ENCODE data around the gene ACBD6.

Gene ACBD6

GRCh38 chr1:180528868-180529470, 26.6 kb upstream of the ACBD6 start:
- DNase-seq = no peak
- in situ Hi-C loops (cut with MboI; ENCODE audit: low pct_unique_long_range_greater_than_20kb, low sequenced_read_pairs) = loop anchor here (10.0 kb wide), 1 partner anchor 326 kb away; no protein-coding TSS in a partner anchor

- in situ Hi-C loops (cut with MboI; ENCODE audit: low pct_unique_long_range_greater_than_20kb, low sequenced_read_pairs) = loop anchor here (10.0 kb wide), 1 partner anchor 328 kb away; no protein-coding TSS in a partner anchor
- DNase-seq = no peak
These were observed 24.8 kb upstream of the ACBD6 start for GRCh38 chr1:180527101-180527669.

GRCh38 chr1:180525715-180526039, 23.3 kb upstream of the ACBD6 start:
- no peak for DNase-seq
- in situ Hi-C loops (cut with MboI; ENCODE audit: low pct_unique_long_range_greater_than_20kb, low sequenced_read_pairs) = loop anchor here (10.0 kb wide), 1 partner anchor 329 kb away; no protein-coding TSS in a partner anchor

GRCh38 chr1:180524915-180525714, 22.7 kb upstream of the ACBD6 start:
- DNase-seq = no peak
- in situ Hi-C loops (cut with MboI; ENCODE audit: low pct_unique_long_range_greater_than_20kb, low sequenced_read_pairs) = loop anchor here (10.0 to 25.0 kb wide), 2 partner anchors 330 to 637 kb away; no protein-coding TSS in a partner anchor

- in situ Hi-C loops (cut with MboI; ENCODE audit: low pct_unique_long_range_greater_than_20kb, low sequenced_read_pairs) = loop anchor here (10.0 to 25.0 kb wide), 2 partner anchors 330 to 638 kb away; no protein-coding TSS in a partner anchor
- DNase-seq = no peak
These were observed 22.0 kb upstream of the ACBD6 start for GRCh38 chr1:180524160-180524914.

- in situ Hi-C loops (cut with MboI; ENCODE audit: low pct_unique_long_range_greater_than_20kb, low sequenced_read_pairs) = loop anchor here (10.0 to 25.0 kb wide), 2 partner anchors 333 to 640 kb away; no protein-coding TSS in a partner anchor
- no peak for DNase-seq
These were observed 19.8 kb upstream of the ACBD6 start for GRCh38 chr1:180522213-180522515.

GRCh38 chr1:180521474-180522212, 19.3 kb upstream of the ACBD6 start:
- in situ Hi-C loops (cut with MboI; ENCODE audit: low pct_unique_long_range_greater_than_20kb, low sequenced_read_pairs) = loop anchor here (10.0 to 25.0 kb wide), 2 partner anchors 333 to 641 kb away; no protein-coding TSS in a partner anchor
- DNase-seq = no peak

GRCh38 chr1:180519846-180520245, 17.5 kb upstream of the ACBD6 start:
- no peak for DNase-seq
- in situ Hi-C loops (cut with MboI; ENCODE audit: low pct_unique_long_range_greater_than_20kb, low sequenced_read_pairs) = loop anchor here (10.0 to 25.0 kb wide), 2 partner anchors 335 to 642 kb away; no protein-coding TSS in a partner anchor

GRCh38 chr1:180515857-180516388, 13.5 kb upstream of the ACBD6 start:
- in situ Hi-C loops (cut with MboI; ENCODE audit: low pct_unique_long_range_greater_than_20kb, low sequenced_read_pairs) = loop anchor here (25.0 kb wide), 1 partner anchor 646 kb away; no protein-coding TSS in a partner anchor

GRCh38 chr1:180515364-180515763, 13.0 kb upstream of the ACBD6 start:
- in situ Hi-C loops (cut with MboI; ENCODE audit: low pct_unique_long_range_greater_than_20kb, low sequenced_read_pairs) = loop anchor here (25.0 kb wide), 1 partner anchor 647 kb away; no protein-coding TSS in a partner anchor
- DNase-seq = no peak

More at GRCh38 chr1:180515857-180516388, 13.5 kb upstream of the ACBD6 start:
- DNase-seq = peak; percentile 88

DNA sequence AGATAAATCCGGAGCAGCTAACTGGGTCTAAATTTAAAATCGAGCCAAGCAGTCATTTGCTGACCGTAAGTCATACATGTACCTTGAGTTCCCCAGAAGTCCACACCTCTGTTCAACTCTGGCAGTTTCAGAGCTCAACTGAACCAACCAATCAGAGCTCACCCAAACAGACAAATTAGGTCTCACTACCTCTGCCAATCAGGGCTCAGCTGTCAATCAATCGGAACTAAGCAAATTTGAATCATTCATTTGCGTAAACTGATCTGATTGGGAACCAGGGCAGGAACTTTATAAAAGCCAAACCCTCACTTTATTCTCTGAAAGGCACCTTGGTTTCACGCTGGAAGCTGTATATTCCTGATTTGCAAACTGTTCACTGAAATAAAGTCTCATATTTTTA, 11.2 kb upstream of the ACBD6 start:
- in situ Hi-C loops (cut with MboI; ENCODE audit: low pct_unique_long_range_greater_than_20kb, low sequenced_read_pairs) = loop anchor here (25.0 kb wide), 1 partner anchor 649 kb away; no protein-coding TSS in a partner anchor
- DNase-seq = no peak

DNA sequence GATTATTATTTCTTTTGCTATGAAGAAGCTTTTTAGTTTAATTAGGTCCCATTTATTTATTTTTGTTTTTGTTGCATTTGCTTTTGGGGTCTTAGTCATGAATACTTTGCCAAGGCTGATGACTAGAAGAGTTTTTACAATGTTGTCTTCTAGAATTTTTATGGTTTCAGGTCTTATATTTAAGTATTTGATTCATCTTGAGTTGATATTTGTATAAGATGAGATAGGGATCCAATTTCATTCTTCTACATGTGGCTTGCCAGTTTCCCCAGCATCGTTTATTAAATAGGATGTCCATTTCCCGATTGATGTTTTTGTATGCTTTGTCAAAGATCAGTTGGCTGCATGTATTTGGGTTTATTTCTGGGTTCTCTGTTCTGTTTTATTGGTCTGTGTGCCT, 8.5 kb upstream of the ACBD6 start:
- no peak for DNase-seq
- in situ Hi-C loops (cut with MboI; ENCODE audit: low pct_unique_long_range_greater_than_20kb, low sequenced_read_pairs) = loop anchor here (25.0 kb wide), 1 partner anchor 651 kb away; no protein-coding TSS in a partner anchor

DNA sequence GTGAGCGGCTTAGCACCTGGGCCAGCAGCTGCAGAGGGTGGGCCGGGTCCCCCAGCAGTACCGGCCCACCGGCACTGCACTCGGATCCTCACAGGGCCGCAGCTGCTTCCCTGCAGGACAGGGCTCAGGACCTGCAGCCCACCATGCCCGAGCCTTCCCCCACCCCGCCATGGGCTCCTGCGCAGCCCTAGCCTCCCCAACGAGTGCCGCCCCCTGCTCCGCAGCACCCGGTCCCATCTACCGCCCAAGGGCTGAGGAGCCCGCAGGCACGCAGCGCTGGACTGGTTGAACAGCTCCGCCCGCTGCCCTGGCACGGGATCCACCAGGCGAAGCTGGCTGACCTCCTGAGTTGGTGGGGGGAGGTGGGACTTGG, 6.3 kb upstream of the ACBD6 start:
- DNase-seq = no peak
- in situ Hi-C loops (cut with MboI; ENCODE audit: low pct_unique_long_range_greater_than_20kb, low sequenced_read_pairs) = loop anchor here (25.0 kb wide), 1 partner anchor 654 kb away; no protein-coding TSS in a partner anchor

DNA sequence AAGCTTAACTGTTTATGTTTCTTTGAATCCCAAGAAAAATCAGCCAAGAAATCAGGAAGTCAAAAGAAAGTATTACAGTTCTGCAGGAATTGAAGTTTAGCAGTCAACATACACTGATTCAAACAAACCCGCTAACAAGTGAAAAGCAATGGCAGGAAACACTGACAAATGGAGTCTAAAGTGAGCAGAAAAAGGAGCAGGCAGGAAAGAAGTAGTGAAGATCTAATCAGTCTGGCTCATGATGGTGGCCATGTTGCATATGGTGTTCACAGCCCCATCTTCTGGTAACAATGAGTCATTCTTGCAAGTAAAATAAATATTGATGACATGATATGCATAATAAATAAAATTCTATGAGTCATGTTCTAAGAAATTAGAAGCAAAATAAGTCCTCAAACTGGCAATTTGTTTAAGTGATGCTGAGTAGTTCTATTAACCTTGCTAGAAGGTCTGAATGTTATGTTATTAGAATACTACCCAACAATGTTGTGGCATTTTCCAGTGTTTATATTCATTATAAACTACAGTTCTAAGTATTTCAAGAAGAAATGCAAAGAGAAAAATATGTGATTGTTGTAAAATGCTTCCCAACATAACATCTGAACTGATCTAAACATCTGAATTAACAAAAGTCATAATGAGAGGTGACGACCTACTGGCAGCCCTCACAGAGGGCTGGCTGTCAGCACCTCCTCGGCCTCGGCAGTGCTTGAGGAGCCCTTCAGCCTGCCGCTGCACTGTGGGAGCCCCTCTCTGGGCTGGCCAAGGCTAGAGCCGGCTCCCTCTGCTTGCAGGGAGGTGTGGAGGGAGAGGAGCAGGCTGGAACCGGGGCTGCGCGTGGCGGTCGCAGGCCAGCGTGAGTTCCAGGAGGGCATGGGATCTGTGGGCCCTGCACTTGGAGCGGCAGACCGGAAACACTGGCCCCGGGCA, 5.7 kb upstream of the ACBD6 start:
- peak; percentile 27 for DNase-seq
- in situ Hi-C loops (cut with MboI; ENCODE audit: low pct_unique_long_range_greater_than_20kb, low sequenced_read_pairs) = loop anchor here (25.0 kb wide), 1 partner anchor 654 kb away; no protein-coding TSS in a partner anchor

DNA sequence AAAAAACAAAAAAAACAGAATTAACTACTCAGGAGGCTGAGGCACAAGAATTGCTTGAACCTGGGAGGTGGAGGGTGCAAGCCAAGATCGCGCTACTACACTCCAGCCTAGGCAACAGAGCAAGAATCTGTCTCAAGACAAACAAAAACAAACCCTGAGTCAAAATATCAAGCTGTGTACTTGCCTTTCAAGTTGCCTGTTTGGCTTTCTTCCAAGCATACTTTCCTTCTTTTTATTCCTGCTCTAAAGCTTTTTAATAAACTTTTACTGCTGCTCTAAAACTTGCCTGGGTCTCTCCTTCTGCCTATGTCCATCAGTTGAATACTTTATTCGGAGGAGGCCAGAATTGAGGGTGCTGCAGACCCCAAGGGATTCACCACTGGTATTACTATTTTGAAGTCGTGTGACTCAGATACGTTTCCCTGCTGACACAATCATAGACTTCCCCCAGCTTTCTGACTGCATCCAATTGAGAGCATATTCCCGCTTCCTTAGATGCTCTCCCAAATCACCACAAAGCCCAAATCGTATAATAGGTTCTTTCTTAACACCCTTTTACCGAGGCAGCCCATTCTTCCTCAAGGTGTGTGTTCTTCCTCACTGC, 3.5 kb upstream of the ACBD6 start:
- in situ Hi-C loops (cut with MboI; ENCODE audit: low pct_unique_long_range_greater_than_20kb, low sequenced_read_pairs) = loop anchor here (25.0 kb wide), 1 partner anchor 656 kb away; no protein-coding TSS in a partner anchor

GRCh38 chr1:180504186-180504585, 1.8 kb upstream of the ACBD6 start:
- DNase-seq = no peak
- in situ Hi-C loops (cut with MboI; ENCODE audit: low pct_unique_long_range_greater_than_20kb, low sequenced_read_pairs) = loop anchor here (25.0 kb wide), 1 partner anchor 658 kb away; no protein-coding TSS in a partner anchor

More for the DNA sequence above, 3.5 kb upstream of the ACBD6 start:
- DNase-seq = no peak

All from KBM-7 (cell line).